Urinary bladder (tissue), 2 donors: ENCODE data around the gene YARS2. TPM values are rescaled to one million over a fixed set of nuclear protein-coding genes. Genes with fewer than 3 reads are reported as not detected.

Experiments
- polyA plus RNA-seq: library from polyadenylated mRNA; stranded (reverse); fragments of 200-250 nt; gene quantifications from one replicate; pipeline ENCODE4 v1.2.3, GENCODE V29; 2013
- small RNA-seq: library from RNA; depleted of rRNA; stranded (forward); fragments of <200 nt; gene quantifications from one replicate; pipeline ENCODE3, GENCODE V24; 2014
- total RNA-seq: library from RNA; depleted of rRNA; stranded (reverse); fragments of >200 nt; gene quantifications from one replicate; pipeline ENCODE4 v1.2.3, GENCODE V29; 2014
- donor health status: healthy.

Gene YARS2
- total and polyA plus RNA-seq, 2 donors: 9.6 to 43.1 TPM

Small RNA genes within 50 kb of the gene (small RNA-seq; reads per million reads assigned to genes)
- not detected for gene RF00019

Other genes with a start within 250 kb of the YARS2 start
- 139 TPM for gene DNM1L, start 76.6 kb downstream of the YARS2 start, total RNA-seq
- 39.0 TPM for gene DNM1L, start 76.6 kb downstream of the YARS2 start, polyA plus RNA-seq
- gene PKP2, start 140.9 kb upstream of the YARS2 start, total RNA-seq: 9.7 TPM
- 1.4 TPM for gene PKP2, start 140.9 kb upstream of the YARS2 start, polyA plus RNA-seq